Esophagus (tissue), 2 donors: Measurements from ENCODE around the gene POLR3A. TPM values are rescaled to one million over a fixed set of nuclear protein-coding genes. Genes with fewer than 3 reads are reported as not detected.

ENCODE experiments used
- H3K27ac ChIP-seq, 2 donors: one replicate each; pipeline ENCODE4 v1.5.1; 2013; ENCODE audit warnings: low read depth in 2 of 2, mild to moderate bottlenecking in 2 of 2, inconsistent platforms in 1 of 2, low read length in 1 of 2, moderate library complexity in 1 of 2
- H3K27me3 ChIP-seq, 2 donors: one replicate each; pipeline ENCODE4 v1.6.1; 2013; ENCODE audit warnings: low read length in 2 of 2, control low read depth in 1 of 2, mild to moderate bottlenecking in 1 of 2; ENCODE audit not compliant: insufficient read depth in 2 of 2, control insufficient read depth in 1 of 2
- H3K36me3 ChIP-seq, 2 donors: one replicate each; pipeline ENCODE4 v1.6.1; 2013; ENCODE audit warnings: low read length in 1 of 2; ENCODE audit not compliant: control insufficient read depth in 2 of 2, insufficient read depth in 2 of 2
- H3K4me1 ChIP-seq, 2 donors: one replicate each; pipeline ENCODE4 v1.6.1; 2013; ENCODE audit warnings: low read length in 1 of 2; ENCODE audit not compliant: control insufficient read depth in 2 of 2, insufficient read depth in 2 of 2
- H3K4me3 ChIP-seq, 2 donors: one replicate each; pipeline ENCODE4 v1.5.1; 2013; ENCODE audit warnings: low read length in 2 of 2, mild to moderate bottlenecking in 2 of 2, low read depth in 1 of 2, moderate library complexity in 1 of 2
- H3K9me3 ChIP-seq, 2 donors: one replicate each; pipeline ENCODE4 v1.6.1; 2013; ENCODE audit warnings: mild to moderate bottlenecking in 2 of 2, low read depth in 1 of 2, low read length in 1 of 2, moderate library complexity in 1 of 2; ENCODE audit not compliant: control insufficient read depth in 2 of 2, insufficient read depth in 1 of 2
- WGBS, 2 donors: extraction: QIAGEN DNeasy Blood & Tissue Kit; methylation state at CpG; one replicate each; pipeline ENCODE4 v1.1.7; 2013; 5-methylcytosine and 5-hydroxymethylcytosine counted together
- polyA plus RNA-seq, 2 donors: library from polyadenylated mRNA; stranded (reverse); fragments of 200-250 nt; gene quantifications; one replicate each; pipeline ENCODE4 v1.2.3, GENCODE V29; 2013
- donor health status: healthy with polysubstance abuse.
- donor health status: Bipolar disorder and iron deficiency.

The POLR3A gene
- polyA plus RNA-seq, 2 donors: 3.4 to 3.6 TPM

DNA sequence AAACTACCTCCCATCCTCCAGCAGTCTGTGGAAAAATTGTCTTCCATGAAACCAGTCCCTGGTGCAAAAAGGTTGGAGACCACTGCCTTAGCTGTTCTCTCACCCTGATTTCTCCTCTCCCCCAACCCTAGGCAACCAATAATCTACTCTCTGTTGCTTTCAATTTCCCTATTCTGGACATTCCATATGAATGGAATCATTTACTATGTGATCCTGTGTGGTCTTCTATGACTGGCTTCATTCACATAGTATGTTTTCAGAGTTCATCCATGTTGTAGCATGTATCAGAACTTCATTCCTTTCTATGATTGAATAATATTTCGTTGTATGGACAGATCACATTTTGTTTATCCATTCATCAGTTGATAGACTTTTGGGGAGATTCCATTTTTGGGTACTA is 64.5 kb downstream of the POLR3A start:
- no peak overlapping the region for H3K4me3 ChIP-seq
- no peaks in the 10 kb centered on the region for H3K36me3 ChIP-seq
- no peaks in the 10 kb centered on the region for H3K4me1 ChIP-seq
- H3K27me3 ChIP-seq: no peaks in the 10 kb centered on the region
- peaks cover 0 to 5% of the 10 kb centered on the region in 2 donors for H3K9me3 ChIP-seq
- H3K27ac ChIP-seq: no peak overlapping the region
- WGBS, 2 donors: 85 to 90% methylated on average over 1 of the region's 1 CpG

DNA sequence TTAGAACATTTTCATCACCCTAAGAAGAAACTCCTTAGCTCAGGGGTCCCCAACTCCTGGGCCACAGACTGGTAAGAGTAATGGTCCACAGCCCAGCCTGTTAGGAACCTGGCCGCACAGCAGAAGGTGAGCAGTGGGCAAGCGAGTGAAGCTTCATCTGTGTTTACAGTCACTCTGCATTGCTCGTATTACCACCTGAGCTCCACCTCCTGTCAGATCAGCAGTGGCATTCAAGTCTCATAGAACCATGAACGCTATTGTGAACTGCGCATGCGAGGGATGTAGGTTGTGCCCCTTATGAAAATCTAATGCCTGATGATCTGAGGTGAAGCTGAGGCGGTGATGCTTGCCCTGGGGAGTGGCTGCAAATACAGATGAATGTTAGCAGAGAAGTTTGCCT is 65.4 kb downstream of the POLR3A start:
- peaks cover 0 to 3% of the 10 kb centered on the region in 2 donors for H3K4me1 ChIP-seq
- 96 to 97% methylated on average over 7 of the region's 7 CpGs for WGBS, 2 donors
- H3K36me3 ChIP-seq: no peaks in the 10 kb centered on the region
- peaks cover 0 to 5% of the 10 kb centered on the region in 2 donors for H3K9me3 ChIP-seq
- no peaks in the 10 kb centered on the region for H3K27me3 ChIP-seq
- H3K4me3 ChIP-seq: no peak overlapping the region
- no peak overlapping the region for H3K27ac ChIP-seq

DNA sequence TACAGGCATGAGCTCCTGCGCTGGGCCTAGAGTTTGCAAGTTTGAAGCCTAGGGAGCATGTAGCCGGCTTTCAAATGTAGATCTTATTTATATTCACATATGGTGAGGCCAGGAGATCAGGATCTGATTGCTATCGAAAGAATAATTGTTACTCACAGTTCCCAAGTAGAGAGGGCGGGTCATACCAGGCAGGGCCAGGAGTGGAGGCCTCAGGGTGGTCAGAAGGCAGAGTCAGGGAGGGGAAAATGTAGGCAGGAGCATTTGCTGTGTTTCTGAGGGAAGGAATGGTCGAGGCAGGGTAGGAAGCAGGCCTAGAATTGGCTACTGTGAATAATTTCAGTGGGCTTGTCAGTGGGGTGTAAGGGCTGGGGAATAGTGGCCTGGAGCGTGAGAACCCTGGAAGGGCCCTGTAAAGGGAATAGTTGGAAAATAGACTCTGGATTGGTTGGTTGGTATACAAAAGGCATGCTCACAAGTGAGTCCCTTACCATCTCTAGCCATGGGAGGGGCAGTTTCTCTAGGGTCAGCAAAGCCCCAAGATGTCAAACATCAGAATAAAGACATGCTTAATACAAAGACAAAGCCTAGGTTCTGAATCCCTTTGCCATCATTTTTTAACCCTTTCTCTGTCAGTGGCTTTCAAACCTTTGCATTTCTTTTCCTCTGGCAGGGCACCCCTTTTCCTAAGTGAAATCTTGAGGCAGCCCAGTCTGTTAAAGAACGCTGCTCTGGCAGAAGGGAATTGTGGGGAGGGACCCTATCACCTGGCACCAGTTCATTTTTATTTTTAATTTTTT is 66.8 kb downstream of the POLR3A start:
- Histone ChIP-seq H3K27ac (no peak overlapping the region), H3K27me3 (no peaks in the 10 kb centered on the region), H3K4me3 (no peak overlapping the region), H3K36me3 (no peaks in the 10 kb centered on the region), H3K9me3 (peaks cover 0 to 5% of the 10 kb centered on the region in 2 donors), H3K4me1 (peaks cover 0 to 3% of the 10 kb centered on the region in 2 donors)
- 86 to 94% methylated on average over 7 of the region's 7 CpGs for WGBS, 2 donors

DNA sequence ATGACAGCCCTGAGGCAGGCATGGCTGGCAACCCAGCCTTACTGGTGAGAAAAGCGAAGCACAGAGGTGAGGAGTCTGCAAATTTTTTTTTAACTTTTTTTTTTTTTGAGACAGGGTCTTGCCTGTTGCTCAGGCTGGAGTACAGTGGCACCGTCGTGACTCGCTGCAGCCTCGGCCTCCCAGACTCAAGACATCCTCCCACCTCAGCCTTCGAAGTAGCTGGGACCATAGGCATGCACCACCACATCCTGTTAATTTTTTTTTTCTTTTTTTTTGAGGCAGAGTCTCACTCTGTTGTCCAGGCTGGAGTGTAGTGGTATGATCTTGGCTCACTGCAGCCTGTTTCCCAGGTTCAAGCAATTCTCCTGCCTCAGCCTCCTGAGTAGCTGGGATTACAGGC is 67.6 kb downstream of the POLR3A start:
- Histone ChIP-seq H3K4me1 (peaks cover 0 to 3% of the 10 kb centered on the region in 2 donors), H3K36me3 (no peaks in the 10 kb centered on the region), H3K27ac (no peak overlapping the region), H3K4me3 (no peak overlapping the region), H3K9me3 (peaks cover 0 to 5% of the 10 kb centered on the region in 2 donors), H3K27me3 (no peaks in the 10 kb centered on the region)
- WGBS, 2 donors: 94 to 95% methylated on average over 6 of the region's 6 CpGs

DNA sequence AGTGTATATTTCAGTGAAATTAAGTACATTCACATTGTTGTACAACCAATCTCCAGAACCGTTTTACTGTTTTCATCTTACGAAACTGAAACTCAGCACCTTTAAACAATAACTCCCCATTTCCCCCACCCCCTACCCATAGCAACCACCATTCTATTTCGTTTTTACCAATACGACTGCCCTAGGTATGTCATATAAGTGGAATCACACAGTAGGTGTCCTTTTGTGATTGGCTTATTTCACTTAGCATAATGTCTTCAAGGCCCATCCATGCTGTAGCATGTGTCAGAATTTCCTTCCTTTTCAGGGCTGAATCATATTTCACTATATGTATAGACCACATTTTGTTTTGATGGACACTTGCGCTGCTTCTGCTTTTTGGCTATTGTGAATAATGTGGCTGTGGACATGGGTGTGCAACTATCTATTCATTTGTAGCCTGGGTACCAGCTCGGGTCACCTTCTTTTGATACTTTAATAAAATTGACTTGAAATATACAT is 68.4 kb downstream of the POLR3A start:
- H3K4me1 ChIP-seq: peaks cover 0 to 3% of the 10 kb centered on the region in 2 donors
- no peak overlapping the region for H3K27ac ChIP-seq
- H3K9me3 ChIP-seq: peaks cover 0 to 5% of the 10 kb centered on the region in 2 donors
- no peak overlapping the region for H3K4me3 ChIP-seq
- WGBS, 2 donors: 88 to 91% methylated on average over 6 of the region's 6 CpGs
- no peaks in the 10 kb centered on the region for H3K27me3 ChIP-seq
- H3K36me3 ChIP-seq: no peaks in the 10 kb centered on the region

- no peaks in the 10 kb centered on the region for H3K36me3 ChIP-seq
- H3K27me3 ChIP-seq: no peaks in the 10 kb centered on the region
- H3K4me1 ChIP-seq: peaks cover 0 to 3% of the 10 kb centered on the region in 2 donors
- 69 to 70% methylated on average over 8 of the region's 8 CpGs for WGBS, 2 donors
- peaks cover 0 to 5% of the 10 kb centered on the region in 2 donors for H3K9me3 ChIP-seq
- H3K4me3 ChIP-seq: no peak overlapping the region
- H3K27ac ChIP-seq: peak overlapping the region; percentile 61 to 62
These were observed 69.3 kb downstream of the POLR3A start for GRCh38 chr10:77959887-77960455.

DNA sequence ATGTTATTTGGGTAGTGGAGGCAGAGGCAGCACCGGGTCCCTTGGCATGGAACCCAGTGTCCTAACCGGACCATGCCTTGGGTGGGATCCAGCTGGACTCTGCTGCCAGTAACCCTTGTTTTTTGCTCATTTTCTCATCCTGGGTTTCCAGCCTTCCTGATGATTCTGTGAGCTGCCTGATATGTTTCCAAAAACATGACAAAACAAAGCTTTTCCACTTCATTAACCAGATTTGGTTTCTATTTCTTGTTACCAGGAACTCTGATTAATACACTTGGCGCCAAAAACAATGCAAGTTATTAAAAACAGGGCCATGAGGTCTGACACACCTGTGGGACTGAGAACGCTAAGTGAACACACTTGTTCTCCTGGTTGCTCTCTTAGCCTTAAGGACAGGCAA is 69.9 kb downstream of the POLR3A start:
- Histone ChIP-seq H3K4me1 (peaks cover 0 to 3% of the 10 kb centered on the region in 2 donors), H3K27ac (peak overlapping the region; percentile 56 to 61), H3K27me3 (no peaks in the 10 kb centered on the region), H3K36me3 (no peaks in the 10 kb centered on the region), H3K4me3 (no peak overlapping the region), H3K9me3 (peaks cover 0 to 5% of the 10 kb centered on the region in 2 donors)
- 25 to 48% methylated on average over 4 of the region's 4 CpGs for WGBS, 2 donors

DNA sequence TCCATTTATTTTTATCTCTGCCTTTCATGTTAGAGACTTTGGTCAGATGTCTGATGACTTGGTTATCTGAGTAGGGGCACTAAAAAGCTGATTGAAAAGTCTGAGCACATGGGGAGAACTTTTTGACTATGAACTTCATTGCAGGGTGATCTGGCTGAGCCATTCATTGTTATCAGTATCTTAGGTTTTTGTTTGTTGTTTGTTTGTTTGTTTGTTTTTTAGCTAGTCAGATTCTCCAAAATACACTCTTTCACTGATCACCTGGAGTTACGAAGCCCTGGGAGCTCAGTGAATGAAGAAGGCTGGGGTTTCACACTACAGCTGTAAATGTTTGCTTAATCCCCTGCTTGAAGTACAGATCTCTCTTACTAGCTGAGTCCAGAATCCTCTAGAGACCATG is 74.2 kb downstream of the POLR3A start:
- 81 to 84% methylated on average over 1 of the region's 1 CpG for WGBS, 2 donors
- Histone ChIP-seq H3K9me3 (no peaks in the 10 kb centered on the region), H3K27ac (no peak overlapping the region)

DNA sequence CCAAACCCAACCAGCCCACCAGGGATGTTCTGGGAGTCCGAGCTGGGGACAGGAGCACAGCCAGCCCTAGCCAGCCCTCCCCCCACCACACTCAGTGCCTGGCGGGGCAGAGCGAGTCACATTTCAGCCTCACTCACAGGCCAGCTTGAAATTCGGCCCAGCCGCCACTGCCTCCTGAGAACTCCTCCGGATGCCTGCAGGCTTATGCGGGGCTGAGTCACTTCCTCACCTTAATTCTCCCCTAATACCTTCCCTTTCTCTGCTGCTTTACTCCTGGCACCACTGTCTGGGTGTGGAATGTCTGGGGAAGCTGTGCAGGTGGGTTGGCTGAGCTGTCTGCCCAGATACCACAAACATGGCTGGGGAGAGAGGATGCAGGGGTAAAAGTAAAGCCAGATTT is 80.1 kb downstream of the POLR3A start:
- 22 to 36% methylated on average over 6 to 7 of the region's 7 CpGs for WGBS, 2 donors
- Histone ChIP-seq H3K9me3 (no peaks in the 10 kb centered on the region), H3K4me1 (no peaks in the 10 kb centered on the region), H3K36me3 (no peaks in the 10 kb centered on the region), H3K27me3 (no peaks in the 10 kb centered on the region), H3K27ac (peak overlapping the region; percentile 71 to 72), H3K4me3 (no peak overlapping the region)

More for the DNA sequence above, 74.2 kb downstream of the POLR3A start:
- H3K36me3 ChIP-seq: no peaks in the 10 kb centered on the region
- peaks cover 0 to 3% of the 10 kb centered on the region in 2 donors for H3K4me1 ChIP-seq
- H3K4me3 ChIP-seq: no peak overlapping the region
- H3K27me3 ChIP-seq: no peaks in the 10 kb centered on the region
